PC-9 (cell line): ENCODE data around the gene ADGRD1.

Source experiments
- EZH2 ChIP-seq: fragments of 200-600 bp; sonication (generic); IDR thresholded peaks from 2 replicates; pipeline ENCODE4 v1.8.0; 2017; ENCODE audit warnings: antibody characterized with exemption, low read depth
- TF ChIP-seq, protein P1 (sequence below): fragments of 200-600 bp; sonication (generic); conservative IDR thresholded peaks from 2 replicates; pipeline ENCODE4 v1.6.1; 2017; ENCODE audit warnings: mixed run types, antibody characterized with exemption, mild to moderate bottlenecking, moderate library complexity

DNA sequence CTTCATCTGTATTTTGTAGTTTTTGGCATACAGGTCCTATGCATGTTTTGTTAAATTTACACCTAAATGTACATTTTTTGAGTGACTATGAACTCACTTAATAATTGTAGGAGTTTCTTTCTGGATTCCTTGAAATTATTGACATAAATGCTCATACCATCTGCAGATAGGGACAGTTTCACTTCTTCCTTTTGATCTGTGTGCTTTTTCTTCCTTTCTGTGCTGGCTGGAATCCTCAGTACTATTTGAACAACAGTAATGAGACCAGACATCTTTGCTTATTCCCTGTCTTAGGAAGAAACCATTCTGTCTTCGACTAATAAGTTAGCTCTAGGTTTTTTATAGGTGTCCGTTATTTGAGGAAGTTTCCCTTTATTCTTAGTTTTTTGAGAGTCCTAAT lies 110.3 kb downstream of the ADGRD1 start:
- TF ChIP-seq EZH2, result no peak
- TF ChIP-seq, protein P1, sequence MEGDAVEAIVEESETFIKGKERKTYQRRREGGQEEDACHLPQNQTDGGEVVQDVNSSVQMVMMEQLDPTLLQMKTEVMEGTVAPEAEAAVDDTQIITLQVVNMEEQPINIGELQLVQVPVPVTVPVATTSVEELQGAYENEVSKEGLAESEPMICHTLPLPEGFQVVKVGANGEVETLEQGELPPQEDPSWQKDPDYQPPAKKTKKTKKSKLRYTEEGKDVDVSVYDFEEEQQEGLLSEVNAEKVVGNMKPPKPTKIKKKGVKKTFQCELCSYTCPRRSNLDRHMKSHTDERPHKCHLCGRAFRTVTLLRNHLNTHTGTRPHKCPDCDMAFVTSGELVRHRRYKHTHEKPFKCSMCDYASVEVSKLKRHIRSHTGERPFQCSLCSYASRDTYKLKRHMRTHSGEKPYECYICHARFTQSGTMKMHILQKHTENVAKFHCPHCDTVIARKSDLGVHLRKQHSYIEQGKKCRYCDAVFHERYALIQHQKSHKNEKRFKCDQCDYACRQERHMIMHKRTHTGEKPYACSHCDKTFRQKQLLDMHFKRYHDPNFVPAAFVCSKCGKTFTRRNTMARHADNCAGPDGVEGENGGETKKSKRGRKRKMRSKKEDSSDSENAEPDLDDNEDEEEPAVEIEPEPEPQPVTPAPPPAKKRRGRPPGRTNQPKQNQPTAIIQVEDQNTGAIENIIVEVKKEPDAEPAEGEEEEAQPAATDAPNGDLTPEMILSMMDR, result no peak
